Fibroblast of lung (primary cell): ENCODE data around the gene SAFB2. TPM values are rescaled to one million over a fixed set of nuclear protein-coding genes. Genes with fewer than 3 reads are reported as not detected.

Experiments used
- DNase-seq, 2 donors: peaks; one replicate each; pipeline versions ENCODE4 v3.0.0 to v3.0.0-alpha.2; 2010; ENCODE audit warnings: low read depth in 2 of 2
- H2AFZ ChIP-seq: 2 replicates; pipeline ENCODE4 v1.5.1; 2012; ENCODE audit warnings: low read length, control low read depth, inconsistent platforms
- H3K27ac ChIP-seq: 2 replicates; pipeline ENCODE4 v1.5.1; 2011; ENCODE audit warnings: low read length, control low read depth; ENCODE audit not compliant: insufficient read depth
- H3K27me3 ChIP-seq: 2 replicates; pipeline ENCODE4 v1.5.1; 2011; ENCODE audit warnings: mild to moderate bottlenecking, low read length; ENCODE audit not compliant: control insufficient read depth, insufficient read depth
- H3K36me3 ChIP-seq: 2 replicates; pipeline ENCODE4 v1.5.1; 2011; ENCODE audit warnings: low read length; ENCODE audit not compliant: control insufficient read depth, insufficient read depth
- H3K4me1 ChIP-seq: 2 replicates; pipeline ENCODE4 v1.5.1; 2011; ENCODE audit warnings: low read length; ENCODE audit not compliant: control insufficient read depth, insufficient read depth; ENCODE audit errors: extremely low read depth
- H3K4me2 ChIP-seq: 2 replicates; pipeline ENCODE4 v1.5.1; 2011; ENCODE audit warnings: low read length, control low read depth; ENCODE audit not compliant: insufficient read depth; ENCODE audit errors: extremely low read depth
- H3K4me3 ChIP-seq, 4 experiments: fragments of 200-600 bp in 1 of 4; sonication (generic) in 1 of 4; replicated peaks in 1 of 4; 2 replicates each; pipeline ENCODE4 v1.5.1; 2011 to 2016; ENCODE audit warnings: low read length in 4 of 4, low read depth in 3 of 4, mild to moderate bottlenecking in 3 of 4, control low read depth in 2 of 4, inconsistent platforms in 1 of 4, mixed read lengths in 1 of 4; ENCODE audit not compliant: insufficient read depth in 1 of 4; ENCODE audit errors: control extremely low read depth in 1 of 4
- H3K79me2 ChIP-seq: 2 replicates; pipeline ENCODE4 v1.5.1; 2012; ENCODE audit warnings: mild to moderate bottlenecking, low read length, inconsistent platforms; ENCODE audit not compliant: control insufficient read depth, insufficient read depth
- H3K9ac ChIP-seq: 2 replicates; pipeline ENCODE4 v1.5.1; 2011; ENCODE audit warnings: mild to moderate bottlenecking, low read length, control low read depth; ENCODE audit not compliant: insufficient read depth
- H3K9me3 ChIP-seq: 2 replicates; pipeline ENCODE4 v1.5.1; 2012; ENCODE audit warnings: low read depth, low read length; ENCODE audit not compliant: control insufficient read depth, insufficient read depth
- H4K20me1 ChIP-seq: 2 replicates; pipeline ENCODE4 v1.5.1; 2011; ENCODE audit warnings: low read length; ENCODE audit not compliant: control insufficient read depth, insufficient read depth; ENCODE audit errors: extremely low read depth
- CTCF ChIP-seq, 2 donors: IDR thresholded peaks in 1 of 2; conservative IDR thresholded peaks in 1 of 2; 1 replicate in 1 of 2; 2 replicates in 1 of 2; pipeline ENCODE4 v1.5.1; 2011 to 2012; ENCODE audit warnings: low read length in 2 of 2, control low read depth in 1 of 2, inconsistent platforms in 1 of 2, low read depth in 1 of 2, mild to moderate bottlenecking in 1 of 2
- EZH2 ChIP-seq: IDR thresholded peaks from 2 replicates; pipeline ENCODE4 v1.5.1; 2012; ENCODE audit warnings: low read length, control low read depth, mild to moderate bottlenecking; ENCODE audit errors: missing control alignments
- polyA plus RNA-seq, 2 donors: library from polyadenylated mRNA; depleted of rRNA in 1 of 2; stranded (reverse) in 1 of 2; unstranded in 1 of 2; fragments of >200 nt; gene quantifications; 2 replicates each; pipeline ENCODE4 v1.2.1, GENCODE V29; 2011 to 2012; ENCODE audit warnings: missing spikeins in 1 of 2
- total RNA-seq: library from RNA; depleted of rRNA; stranded (reverse); fragments of >200 nt; gene quantifications from 2 replicates; pipeline ENCODE4 v1.2.1, GENCODE V29; 2014

Gene SAFB2
- total and polyA plus RNA-seq, 2 donors (not counting 1 experiment from before 2014, with no cell fraction given), result 16.9 to 35.8 TPM

GRCh38 chr19:5667751-5668271, 45.2 kb upstream of the SAFB2 start:
- Histone ChIP-seq H3K4me3 (no peak overlapping the region), H3K9ac (no peak overlapping the region), H3K36me3 (peaks cover 36% of the 10 kb centered on the region), H3K27me3 (no peaks in the 10 kb centered on the region), H3K79me2 (no peaks in the 10 kb centered on the region), H3K9me3 (no peaks in the 10 kb centered on the region), H3K27ac (no peak overlapping the region), H3K4me1 (peaks cover 3% of the 10 kb centered on the region), H2AFZ (no peak overlapping the region), H4K20me1 (no peaks in the 10 kb centered on the region), H3K4me2 (no peak overlapping the region)
- DNase-seq, result no peak
- TF ChIP-seq CTCF (conservative IDR thresholded peaks at IDR 0.05 in 1 of 2, IDR thresholded peaks at IDR 0.05 in 1 of 2; ENCODE audit: low read depth in 1 of 2, low read length in 2 of 2) (no peak), EZH2 (no peak)

- Histone ChIP-seq H3K79me2 (no peaks in the 10 kb centered on the region), H3K4me2 (no peak overlapping the region), H3K9ac (no peak overlapping the region), H3K27me3 (no peaks in the 10 kb centered on the region), H3K27ac (no peak overlapping the region), H2AFZ (no peak overlapping the region), H3K4me3 (no peak overlapping the region), H3K9me3 (no peaks in the 10 kb centered on the region), H3K36me3 (peaks cover 37% of the 10 kb centered on the region), H3K4me1 (peaks cover 3% of the 10 kb centered on the region), H4K20me1 (no peaks in the 10 kb centered on the region)
- no peak for TF ChIP-seq CTCF (conservative IDR thresholded peaks at IDR 0.05 in 1 of 2, IDR thresholded peaks at IDR 0.05 in 1 of 2; ENCODE audit: low read depth in 1 of 2, low read length in 2 of 2)
- TF ChIP-seq EZH2, result no peak
- DNase-seq, result no peak
These were observed 44.5 kb upstream of the SAFB2 start for GRCh38 chr19:5666921-5667610.

DNA sequence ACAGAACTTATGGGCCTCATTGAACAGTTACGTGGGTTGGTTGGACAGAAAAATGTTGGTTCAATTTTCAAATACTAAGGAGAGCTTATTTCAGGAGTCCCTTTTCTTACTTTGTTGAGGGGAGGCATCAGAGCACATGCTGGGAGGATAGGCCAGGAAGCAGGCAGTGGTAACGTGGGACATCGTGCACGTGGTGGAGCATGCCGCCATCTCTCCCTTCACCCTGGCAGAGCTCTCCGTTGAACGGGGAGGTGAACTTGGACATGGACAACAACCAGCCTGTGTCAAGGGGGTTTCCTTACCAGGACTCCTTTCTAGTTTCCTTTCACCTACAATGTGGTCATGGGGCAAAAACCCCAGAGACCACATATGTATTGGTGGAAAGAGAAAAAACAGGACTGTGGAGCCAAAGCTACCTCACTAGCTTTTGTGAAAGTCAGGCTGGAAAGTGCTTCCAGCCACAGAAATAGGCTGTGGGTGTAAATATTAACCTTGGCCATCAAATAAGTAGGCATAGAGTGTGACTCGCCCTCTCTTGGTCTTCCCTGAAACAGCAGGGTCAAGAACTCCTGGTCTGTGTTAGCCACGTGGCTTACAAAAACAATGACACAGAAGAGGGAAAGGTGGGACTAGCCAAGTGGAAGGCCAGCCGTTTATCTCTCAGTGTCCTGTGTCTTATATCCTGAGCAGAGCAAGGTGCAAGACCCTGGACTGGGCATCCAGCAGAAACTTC, 43.4 kb upstream of the SAFB2 start:
- no peak overlapping the region for H3K9ac ChIP-seq
- no peaks in the 10 kb centered on the region for H3K79me2 ChIP-seq
- no peak overlapping the region for H2AFZ ChIP-seq
- H3K4me2 ChIP-seq, result no peak overlapping the region
- H3K27ac ChIP-seq, result peak overlapping the region; percentile 10
- DNase-seq, result peak; percentile 58 to 60
- no peaks in the 10 kb centered on the region for H4K20me1 ChIP-seq
- H3K27me3 ChIP-seq, result no peaks in the 10 kb centered on the region
- H3K4me3 ChIP-seq, result no peak overlapping the region
- TF ChIP-seq CTCF (conservative IDR thresholded peaks at IDR 0.05 in 1 of 2, IDR thresholded peaks at IDR 0.05 in 1 of 2; ENCODE audit: low read depth in 1 of 2, low read length in 2 of 2), result peak; percentile 23 to 27
- no peak for TF ChIP-seq EZH2
- peaks cover 3% of the 10 kb centered on the region for H3K4me1 ChIP-seq
- no peaks in the 10 kb centered on the region for H3K9me3 ChIP-seq
- peaks cover 37% of the 10 kb centered on the region for H3K36me3 ChIP-seq
